ENCODE data around the gene KRT79. TPM values are rescaled to one million over a fixed set of nuclear protein-coding genes. Genes with fewer than 3 reads are reported as not detected.

The KRT79 gene
- polyA plus RNA-seq, 1 experiment, result 0.04 TPM

GRCh38 chr12:52807544-52808470 lies 26.3 kb downstream of the KRT79 start:
- H3K27ac ChIP-seq (ENCODE audit: low read depth, low read length), result no peak overlapping the region
- H3K9me3 ChIP-seq (ENCODE audit: control insufficient read depth, insufficient read depth, low read length), result no peaks in the 10 kb centered on the region
- no peak for TF ChIP-seq CTCF (IDR thresholded peaks at IDR 0.05; ENCODE audit: low read depth, low read length)
- DNase-seq (ENCODE audit: low read depth, low spot score), result no peak
- no peak overlapping the region for H3K4me3 ChIP-seq (ENCODE audit: low read depth, low read length)
- CTCF ChIA-PET, result no interaction called here
- POLR2A ChIA-PET, result no interaction called here
- H3K27me3 ChIP-seq (ENCODE audit: control insufficient read depth, insufficient read depth, low read length), result peaks cover 12% of the 10 kb centered on the region

- CTCF ChIA-PET, result no interaction called here
- POLR2A ChIA-PET, result no interaction called here
- H3K9me3 ChIP-seq (ENCODE audit: control insufficient read depth, insufficient read depth, low read length), result no peaks in the 10 kb centered on the region
- no peak for DNase-seq (ENCODE audit: low read depth, low spot score)
- H3K27me3 ChIP-seq (ENCODE audit: control insufficient read depth, insufficient read depth, low read length), result peaks cover 15% of the 10 kb centered on the region
- no peak overlapping the region for H3K27ac ChIP-seq (ENCODE audit: low read depth, low read length)
- TF ChIP-seq CTCF (IDR thresholded peaks at IDR 0.05; ENCODE audit: low read depth, low read length), result no peak
- no peak overlapping the region for H3K4me3 ChIP-seq (ENCODE audit: low read depth, low read length)
Measured at GRCh38 chr12:52806821-52807543, 27.1 kb downstream of the KRT79 start.

- CTCF ChIA-PET, result no interaction called here
- Histone ChIP-seq H3K27ac (ENCODE audit: low read depth, low read length) (no peak overlapping the region), H3K4me3 (ENCODE audit: low read depth, low read length) (no peak overlapping the region), H3K9me3 (ENCODE audit: control insufficient read depth, insufficient read depth, low read length) (no peaks in the 10 kb centered on the region), H3K27me3 (ENCODE audit: control insufficient read depth, insufficient read depth, low read length) (peaks cover 15% of the 10 kb centered on the region)
- no peak for TF ChIP-seq CTCF (IDR thresholded peaks at IDR 0.05; ENCODE audit: low read depth, low read length)
- no peak for DNase-seq (ENCODE audit: low read depth, low spot score)
- POLR2A ChIA-PET, result no interaction called here
Measured at GRCh38 chr12:52806169-52806811, 27.8 kb downstream of the KRT79 start.

DNA sequence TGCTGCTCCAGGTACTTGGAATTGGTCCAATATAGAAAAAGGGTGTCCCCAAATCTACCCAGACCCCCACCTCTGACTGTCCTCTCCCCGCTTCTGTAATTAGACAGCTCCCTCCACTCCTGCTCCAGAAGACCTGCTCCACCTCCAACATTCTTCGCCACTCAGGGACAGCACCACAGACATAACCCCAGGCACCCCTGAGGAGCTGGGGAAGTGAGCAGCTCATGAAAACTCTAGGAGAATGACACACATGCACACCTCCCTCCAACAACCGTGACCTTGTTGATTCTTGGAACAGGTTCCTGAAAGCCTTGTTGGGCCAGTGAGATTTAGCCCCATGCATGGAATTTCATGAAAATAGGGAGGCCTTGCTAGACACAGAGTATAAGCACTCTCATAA lies 28.4 kb downstream of the KRT79 start:
- H3K4me3 ChIP-seq (ENCODE audit: low read depth, low read length), result no peak overlapping the region
- no peak overlapping the region for H3K27ac ChIP-seq (ENCODE audit: low read depth, low read length)
- no peak for DNase-seq (ENCODE audit: low read depth, low spot score)
- TF ChIP-seq CTCF (IDR thresholded peaks at IDR 0.05; ENCODE audit: low read depth, low read length), result no peak
- ChIA-PET POLR2A (no interaction called here), CTCF (no interaction called here)
- H3K9me3 ChIP-seq (ENCODE audit: control insufficient read depth, insufficient read depth, low read length), result no peaks in the 10 kb centered on the region
- H3K27me3 ChIP-seq (ENCODE audit: control insufficient read depth, insufficient read depth, low read length), result peaks cover 15% of the 10 kb centered on the region
